H1 (cell line): ENCODE results near the gene PARG.
"Not testable (repeated sequence)": the region's sequence is repeated elsewhere in the genome, so short reads cannot be mapped to it uniquely, and the experiment has no call there.

Source experiments
- ATF3 ChIP-seq: IDR thresholded peaks from 2 replicates; pipeline ENCODE4 v1.6.1; 2011; ENCODE audit warnings: low read depth, mild to moderate bottlenecking, low read length; ENCODE audit not compliant: insufficient read depth
- CTCF ChIP-seq, 3 experiments: IDR thresholded peaks; 1 replicate in 2 of 3; 2 replicates in 1 of 3; pipeline versions ENCODE4 v1.5.1 to v1.6.1; 2011; ENCODE audit warnings: low read length in 3 of 3, mild to moderate bottlenecking in 3 of 3, inconsistent platforms in 2 of 3, low read depth in 1 of 3, moderate library complexity in 1 of 3; ENCODE audit not compliant: insufficient read depth in 1 of 3; ENCODE audit errors: control extremely low read depth in 1 of 3
- MAX ChIP-seq: IDR thresholded peaks from 2 replicates; pipeline ENCODE4 v1.6.1; 2012; ENCODE audit warnings: inconsistent platforms
- RAD21 ChIP-seq, 2 experiments: IDR thresholded peaks in 1 of 2; conservative IDR thresholded peaks in 1 of 2; 2 replicates each; pipeline ENCODE4 v1.6.1; 2011; ENCODE audit warnings: low read depth in 2 of 2, low read length in 2 of 2, improper control_type of control experiment in 1 of 2, inconsistent platforms in 1 of 2, mild to moderate bottlenecking in 1 of 2, moderate library complexity in 1 of 2
- SIX5 ChIP-seq: IDR thresholded peaks from 2 replicates; pipeline ENCODE4 v1.6.1; 2011; ENCODE audit warnings: mild to moderate bottlenecking, low read depth, low read length
- SRF ChIP-seq: IDR thresholded peaks from 2 replicates; pipeline ENCODE4 v1.6.1; 2011; ENCODE audit warnings: mild to moderate bottlenecking, low read depth, low read length, moderate library complexity
- YY1 ChIP-seq: IDR thresholded peaks from 2 replicates; pipeline ENCODE4 v1.6.1; 2011; ENCODE audit warnings: low read depth, mild to moderate bottlenecking, low read length

- not testable (repeated sequence) for TF ChIP-seq CTCF (IDR thresholded peaks at IDR 0.05; ENCODE audit: control extremely low read depth in 1 of 3, insufficient read depth in 1 of 3, low read depth in 1 of 3, low read length in 3 of 3); SIX5; SRF; YY1; MAX; ATF3; RAD21 (IDR thresholded peaks at IDR 0.05 in 1 of 2, conservative IDR thresholded peaks at IDR 0.05 in 1 of 2; ENCODE audit: low read depth in 2 of 2, low read length in 2 of 2)
Measured at GRCh38 chr10:49987207-49987606, 45.4 kb upstream of the PARG start.
